ENCODE measurements around the gene MSL2. TPM values are rescaled to one million over a fixed set of nuclear protein-coding genes. Genes with fewer than 3 reads are reported as not detected.
"Not testable (repeated sequence)": the region's sequence is repeated elsewhere in the genome, so short reads cannot be mapped to it uniquely, and the experiment has no call there.

MSL2 gene
- total and polyA plus RNA-seq, 2 donors (not counting 1 experiment from before 2014, with no cell fraction given) = 25.8 to 97.1 TPM

GRCh38 chr3:136192195-136192594 lies 3.9 kb downstream of the MSL2 start:
- H2AFZ ChIP-seq (ENCODE audit: insufficient read depth, low read depth, low read length, poor library complexity, severe bottlenecking); DNase-seq; H3K36me3 ChIP-seq (replicated peaks in 1 of 2; ENCODE audit: control extremely low read depth in 1 of 2, control insufficient read depth in 1 of 2, extremely low read depth in 1 of 2, insufficient read depth in 2 of 2, low read length in 1 of 2); POLR2A ChIA-PET; H3K27me3 ChIP-seq (replicated peaks in 1 of 4; ENCODE audit: control extremely low read depth in 1 of 4, control insufficient read depth in 3 of 4, insufficient read depth in 4 of 4, low read length in 3 of 4); CTCF ChIA-PET; H3K9me3 ChIP-seq (ENCODE audit: control extremely low read depth in 1 of 3, control insufficient read depth in 2 of 3, insufficient read depth in 1 of 3, low read length in 2 of 3); H3K9me3 Mint-ChIP-seq (ENCODE audit: insufficient read depth); H3K27me3 Mint-ChIP-seq; ATAC-seq (ENCODE audit: low read depth): not testable (repeated sequence)
- Mint-ChIP-seq H3K4me3 (peak overlapping the region; percentile 97), H3K4me1 (peaks cover 64% of the 10 kb centered on the region), H3K27ac (peak overlapping the region; percentile 41)
- peak overlapping the region in 1 of 2 donors; percentile 99 for H3K27ac ChIP-seq (ENCODE audit: low read length in 2 of 2)
- H3K4me3 ChIP-seq (ENCODE audit: control extremely low read depth in 1 of 5, extremely low read depth in 1 of 5, insufficient read depth in 1 of 5, low read depth in 2 of 5, low read length in 4 of 5) = peak overlapping the region; percentile 12 to 100 (median 78)
- intact Hi-C loops (cut with micrococcal nuclease) = loop anchor here (5.0 to 10.0 kb wide), 2 partner anchors 35 to 1993 kb away; partner anchors contain the start of gene ARMC8
- peak overlapping the region; percentile 89 for H3K9ac ChIP-seq (ENCODE audit: low read length)
- H3K4me1 ChIP-seq (ENCODE audit: control insufficient read depth in 2 of 2, insufficient read depth in 2 of 2, low read length in 2 of 2) = peaks cover 60 to 66% of the 10 kb centered on the region in 2 donors
- H3K79me2 ChIP-seq (ENCODE audit: control insufficient read depth, insufficient read depth, low read length) = peaks cover 81% of the 10 kb centered on the region
- H4K20me1 ChIP-seq (ENCODE audit: control insufficient read depth, insufficient read depth, low read length, poor library complexity, severe bottlenecking) = peaks cover 83% of the 10 kb centered on the region
- peak overlapping the region; percentile 82 for H3K4me2 ChIP-seq (replicated peaks; ENCODE audit: low read depth, low read length, poor library complexity, severe bottlenecking)
- WGBS (ENCODE audit: insufficient coverage) = 54% methylated on average over 5 of the region's 6 CpGs

GRCh38 chr3:136189859-136190617 lies 6.1 kb downstream of the MSL2 start:
- CTCF ChIA-PET = no interaction called here
- no peaks in the 10 kb centered on the region for H3K9me3 ChIP-seq (ENCODE audit: control extremely low read depth in 1 of 3, control insufficient read depth in 2 of 3, insufficient read depth in 1 of 3, low read length in 2 of 3)
- TF ChIP-seq EZH2 (IDR thresholded peaks at IDR 0.05; ENCODE audit: borderline replicate concordance, insufficient read depth, low read depth, low read length, poor library complexity, severe bottlenecking) = no peak
- TF ChIP-seq CTCF (IDR thresholded peaks at IDR 0.05) = no peak
- peak overlapping the region in 1 of 2 donors; percentile 5 for H3K27ac ChIP-seq (ENCODE audit: low read length in 2 of 2)
- no peaks in the 10 kb centered on the region for H3K27me3 ChIP-seq (replicated peaks in 1 of 4; ENCODE audit: control extremely low read depth in 1 of 4, control insufficient read depth in 3 of 4, insufficient read depth in 4 of 4, low read length in 3 of 4)
- H3K36me3 ChIP-seq (replicated peaks in 1 of 2; ENCODE audit: control extremely low read depth in 1 of 2, control insufficient read depth in 1 of 2, extremely low read depth in 1 of 2, insufficient read depth in 2 of 2, low read length in 1 of 2) = peaks cover 1 to 5% of the 10 kb centered on the region in 2 experiments
- Mint-ChIP-seq H3K4me3 (peak overlapping the region; percentile 97), H3K27me3 (no peaks in the 10 kb centered on the region), H3K27ac (no peak overlapping the region), H3K9me3 (ENCODE audit: insufficient read depth) (no peaks in the 10 kb centered on the region), H3K4me1 (peaks cover 77% of the 10 kb centered on the region)
- DNase-seq = no peak
- H3K4me2 ChIP-seq (replicated peaks; ENCODE audit: low read depth, low read length, poor library complexity, severe bottlenecking) = peak overlapping the region; percentile 82
- peaks cover 75 to 80% of the 10 kb centered on the region in 2 donors for H3K4me1 ChIP-seq (ENCODE audit: control insufficient read depth in 2 of 2, insufficient read depth in 2 of 2, low read length in 2 of 2)
- WGBS (ENCODE audit: insufficient coverage) = 94% methylated on average over 2 of the region's 11 CpGs
- peaks cover 100% of the 10 kb centered on the region for H4K20me1 ChIP-seq (ENCODE audit: control insufficient read depth, insufficient read depth, low read length, poor library complexity, severe bottlenecking)
- H3K4me3 ChIP-seq (ENCODE audit: control extremely low read depth in 1 of 5, extremely low read depth in 1 of 5, insufficient read depth in 1 of 5, low read depth in 2 of 5, low read length in 4 of 5) = peak overlapping the region in 1 of 5 experiments; percentile 24
- intact Hi-C loops (cut with micrococcal nuclease) = loop anchor here (5.0 to 10.0 kb wide), 2 partner anchors 33 to 1995 kb away; partner anchors contain the start of gene ARMC8
- no peak overlapping the region for H3K9ac ChIP-seq (ENCODE audit: low read length)
- ATAC-seq (ENCODE audit: low read depth) = no peak
- H3K79me2 ChIP-seq (ENCODE audit: control insufficient read depth, insufficient read depth, low read length) = peaks cover 100% of the 10 kb centered on the region
- H2AFZ ChIP-seq (ENCODE audit: insufficient read depth, low read depth, low read length, poor library complexity, severe bottlenecking) = no peak overlapping the region
- POLR2A ChIA-PET = interaction anchor here (0.7 to 1.2 kb wide), 2 partner anchors 61 to 149 kb away, joined by 4 read pairs; no protein-coding TSS in a partner anchor

All from B cell (primary cell).